CD4-positive, alpha-beta T cell (primary cell): ENCODE data around the gene SDK2. TPM values are rescaled to one million over a fixed set of nuclear protein-coding genes. Genes with fewer than 3 reads are reported as not detected.
A peak's percentile ranks its signal among the peaks of the same experiment; 100 is the strongest.
"Not testable (repeated sequence)": the region's sequence is repeated elsewhere in the genome, so short reads cannot be mapped to it uniquely, and the experiment has no call there.

Experiments used
- ATAC-seq: fragments of 200-7000 bp; cut with Tn5 transposase; one replicate; pipeline ENCODE4 v1.10.0; 2022; ENCODE audit warnings: mild to moderate bottlenecking; ENCODE audit not compliant: poor library complexity
- CTCF ChIA-PET: fragments of 350-600 bp; sonication (Branson Sonifier 250); formaldehyde crosslinking; loops from one replicate; lab custom pipeline; 2021; ENCODE audit warnings: antibody characterized with exemption, inconsistent platforms; lab: Charles Lee
- POLR2A ChIA-PET: fragments of 350-600 bp; sonication (Branson Sonifier 250); formaldehyde crosslinking; loops from one replicate; lab custom pipeline; 2021; ENCODE audit warnings: antibody characterized with exemption, inconsistent platforms; lab: Charles Lee
- DNase-seq, 14 experiments: peaks; one replicate each; pipeline ENCODE4 v3.0.0-alpha.2; 2013 to 2020; ENCODE audit warnings: mixed read lengths in 2 of 14
- H3K27ac ChIP-seq, 2 donors: one replicate each; pipeline versions ENCODE4 v1.5.1 to v1.7.0; 2013; ENCODE audit warnings: low read length in 2 of 2, low read depth in 1 of 2, mild to moderate bottlenecking in 1 of 2
- H3K27me3 ChIP-seq, 2 experiments: 1 replicate in 1 of 2; 2 replicates in 1 of 2; pipeline versions ENCODE4 v1.6.1 to v1.7.0; 2013; ENCODE audit warnings: low read length in 2 of 2, control low read depth in 1 of 2, mild to moderate bottlenecking in 1 of 2, moderate library complexity in 1 of 2; ENCODE audit not compliant: insufficient read depth in 2 of 2, control insufficient read depth in 1 of 2
- H3K36me3 ChIP-seq: one replicate; pipeline ENCODE4 v1.6.1; 2013; ENCODE audit warnings: low read length, control low read depth; ENCODE audit not compliant: insufficient read depth
- H3K4me1 ChIP-seq: one replicate; pipeline ENCODE4 v1.6.1; 2013; ENCODE audit warnings: low read length, control low read depth; ENCODE audit not compliant: insufficient read depth
- H3K4me3 ChIP-seq: one replicate; pipeline ENCODE4 v1.5.1; 2013; ENCODE audit warnings: mild to moderate bottlenecking, low read length, moderate library complexity
- H3K9me3 ChIP-seq, 2 experiments: 1 replicate in 1 of 2; 2 replicates in 1 of 2; pipeline versions ENCODE4 v1.6.1 to v1.7.0; 2013; ENCODE audit warnings: low read length in 2 of 2, mild to moderate bottlenecking in 2 of 2, control low read depth in 1 of 2, moderate library complexity in 1 of 2; ENCODE audit not compliant: control insufficient read depth in 1 of 2, insufficient read depth in 1 of 2
- H3K27ac Mint-ChIP-seq: one replicate; pipeline ENCODE4 v1.8.0; 2020; ENCODE audit warnings: mixed read lengths
- H3K27me3 Mint-ChIP-seq: one replicate; pipeline ENCODE4 v1.8.0; 2021; ENCODE audit warnings: mixed read lengths
- H3K36me3 Mint-ChIP-seq: one replicate; pipeline ENCODE4 v1.8.0; 2021; ENCODE audit warnings: low read depth, mixed read lengths
- H3K4me1 Mint-ChIP-seq: one replicate; pipeline ENCODE4 v1.8.0; 2021; ENCODE audit warnings: low read depth, mixed read lengths
- H3K4me3 Mint-ChIP-seq: one replicate; pipeline ENCODE4 v1.8.0; 2020; ENCODE audit warnings: mild to moderate bottlenecking, mixed read lengths
- H3K9me3 Mint-ChIP-seq: one replicate; pipeline ENCODE4 v1.8.0; 2020; ENCODE audit warnings: mixed read lengths
- CTCF ChIP-seq: fragments of 200-600 bp; IDR thresholded peaks from one replicate; pipeline ENCODE4 v1.8.0; 2022; ENCODE audit warnings: antibody characterized with exemption, mild to moderate bottlenecking
- intact Hi-C, 2 experiments: fragments of 100-400 bp; cut with DNase I in 1 of 2; cut with micrococcal nuclease in 1 of 2; formaldehyde crosslinking; loops; one replicate each; pipeline versions ENCODE4 v1.15.1 to v1.9.0; 2023 to 2025; cut with DNase I, micrococcal nuclease
- total RNA-seq, 174 experiments: library from RNA in 2 of 174; stranded (reverse) in 2 of 174; gene quantifications; one replicate each; pipeline ENCODE4 v1.2.3 and lab custom pipeline; 2021 to 2026

The SDK2 gene
- total RNA-seq, 2 experiments from 2014 or later, result 8.1 to 8.2 TPM

GRCh38 chr17:73311781-73312641 lies 332.2 kb downstream of the SDK2 start, which contains the start of gene CDC42EP4:
CDC42EP4 (minus strand) TSS chr17:73312001; CDS start chr17:73286500, 25,501 bp downstream.
- intact Hi-C loops, result loop anchor here (2.0 to 10.0 kb wide), 3 partner anchors 80 to 121 kb away; partner anchors contain the start of gene COG1 (in 1 of the 2)
- H3K36me3 ChIP-seq, result no peaks in the 10 kb centered on the region
- Mint-ChIP-seq H3K27me3 (no peaks in the 10 kb centered on the region), H3K9me3 (no peaks in the 10 kb centered on the region), H3K4me3 (peak within 1 kb of the TSS; percentile 92), H3K4me1 (peaks cover 8% of the 10 kb centered on the region), H3K27ac (peak within 1 kb of the TSS; percentile 47), H3K36me3 (no peaks in the 10 kb centered on the region)
- peak; percentile 70 to 92 (median 82) for DNase-seq
- H3K27me3 ChIP-seq, result no peaks in the 10 kb centered on the region
- POLR2A ChIA-PET, result interaction anchor here (0.7 to 1.6 kb wide), 3 partner anchors 67 to 585 kb away, joined by 3 to 9 read pairs (median 4); a partner anchor contains a TSS
- peak within 1 kb of the TSS; percentile 62 for H3K4me3 ChIP-seq
- no peaks in the 10 kb centered on the region for H3K9me3 ChIP-seq
- CTCF ChIA-PET, result interaction anchor here (1.0 to 1.9 kb wide), 5 partner anchors 8 to 120 kb away, joined by 3 to 4 read pairs (median 4); no protein-coding TSS in a partner anchor
- peak; percentile 90 for ATAC-seq
- H3K4me1 ChIP-seq, result peaks cover 30% of the 10 kb centered on the region
- peak within 1 kb of the TSS; percentile 33 to 56 for H3K27ac ChIP-seq
- TF ChIP-seq CTCF, result no peak

GRCh38 chr17:73311428-73311780 lies 332.8 kb downstream of the SDK2 start:
- Mint-ChIP-seq H3K4me1 (peaks cover 8% of the 10 kb centered on the region), H3K4me3 (peak overlapping the region; percentile 92), H3K27me3 (no peaks in the 10 kb centered on the region), H3K27ac (no peak overlapping the region), H3K36me3 (no peaks in the 10 kb centered on the region), H3K9me3 (no peaks in the 10 kb centered on the region)
- Histone ChIP-seq H3K9me3 (no peaks in the 10 kb centered on the region), H3K36me3 (no peaks in the 10 kb centered on the region), H3K4me3 (peak overlapping the region; percentile 62), H3K27me3 (no peaks in the 10 kb centered on the region), H3K4me1 (peaks cover 30% of the 10 kb centered on the region), H3K27ac (no peak overlapping the region)
- ATAC-seq, result peak; percentile 4
- TF ChIP-seq CTCF, result no peak
- intact Hi-C loops, result loop anchor here (2.0 to 10.0 kb wide), 3 partner anchors 79 to 121 kb away; partner anchors contain the start of gene COG1 (in 1 of the 2)
- DNase-seq, result peak in 4 of 14 experiments; percentile 3 to 38 (median 20)
- ChIA-PET POLR2A (interaction anchor here (0.7 to 1.6 kb wide), 4 partner anchors 10 to 584 kb away, joined by 3 to 9 read pairs (median 4); a partner anchor contains a TSS), CTCF (interaction anchor here (1.0 to 1.9 kb wide), 4 partner anchors 9 to 120 kb away, joined by 3 to 4 read pairs (median 4); no protein-coding TSS in a partner anchor)

- H3K27ac Mint-ChIP-seq, result peak overlapping the region; percentile 67
- CTCF ChIA-PET, result interaction anchor here (0.5 to 1.9 kb wide), 6 partner anchors 8 to 98 kb away, joined by 3 to 4 read pairs (median 4); no protein-coding TSS in a partner anchor
- Histone ChIP-seq H3K27me3 (peaks cover 0 to 2% of the 10 kb centered on the region in 2 experiments), H3K36me3 (no peaks in the 10 kb centered on the region), H3K27ac (no peak overlapping the region), H3K9me3 (no peaks in the 10 kb centered on the region), H3K4me3 (peak overlapping the region; percentile 62), H3K4me1 (peaks cover 34% of the 10 kb centered on the region)
- H3K9me3 Mint-ChIP-seq, result no peaks in the 10 kb centered on the region
- no peak for TF ChIP-seq CTCF
- peak overlapping the region; percentile 89 for H3K4me3 Mint-ChIP-seq
- H3K27me3 Mint-ChIP-seq, result no peaks in the 10 kb centered on the region
- DNase-seq (no peak), ATAC-seq (no peak)
- POLR2A ChIA-PET, result interaction anchor here (0.9 to 2.1 kb wide), 3 partner anchors 9 to 98 kb away, joined by 3 to 6 read pairs (median 4); a partner anchor contains a TSS
- peaks cover 8% of the 10 kb centered on the region for H3K4me1 Mint-ChIP-seq
- no peaks in the 10 kb centered on the region for H3K36me3 Mint-ChIP-seq
- intact Hi-C loops, result loop anchor here (2.0 to 10.0 kb wide), 3 partner anchors 78 to 119 kb away; partner anchors contain the start of gene COG1 (in 1 of the 2)
Observed at GRCh38 chr17:73309727-73310596, 334.3 kb downstream of the SDK2 start.

GRCh38 chr17:73308959-73309358 lies 335.3 kb downstream of the SDK2 start:
- H3K4me1 Mint-ChIP-seq, DNase-seq, H3K9me3 Mint-ChIP-seq, H3K27ac Mint-ChIP-seq, H3K27me3 Mint-ChIP-seq, H3K4me3 ChIP-seq, CTCF ChIA-PET, H3K27ac ChIP-seq, H3K4me3 Mint-ChIP-seq, H3K36me3 Mint-ChIP-seq, H3K36me3 ChIP-seq, intact Hi-C loops, H3K9me3 ChIP-seq, H3K27me3 ChIP-seq, ATAC-seq: not testable (repeated sequence)
- POLR2A ChIA-PET, result interaction anchor here (2.1 kb wide), 1 partner anchor 76 kb away, joined by 6 read pairs; a partner anchor contains a TSS
- peaks cover 34% of the 10 kb centered on the region for H3K4me1 ChIP-seq
